ENCODE results near the gene ARHGAP18. TPM values are rescaled to one million over a fixed set of nuclear protein-coding genes. Genes with fewer than 3 reads are reported as not detected.

Gene ARHGAP18
- total and polyA plus RNA-seq, 2 of the 13 experiments (the other 11 are each of a cell fraction or from before 2014, with no cell fraction given) = 58.2 to 115 TPM

DNA sequence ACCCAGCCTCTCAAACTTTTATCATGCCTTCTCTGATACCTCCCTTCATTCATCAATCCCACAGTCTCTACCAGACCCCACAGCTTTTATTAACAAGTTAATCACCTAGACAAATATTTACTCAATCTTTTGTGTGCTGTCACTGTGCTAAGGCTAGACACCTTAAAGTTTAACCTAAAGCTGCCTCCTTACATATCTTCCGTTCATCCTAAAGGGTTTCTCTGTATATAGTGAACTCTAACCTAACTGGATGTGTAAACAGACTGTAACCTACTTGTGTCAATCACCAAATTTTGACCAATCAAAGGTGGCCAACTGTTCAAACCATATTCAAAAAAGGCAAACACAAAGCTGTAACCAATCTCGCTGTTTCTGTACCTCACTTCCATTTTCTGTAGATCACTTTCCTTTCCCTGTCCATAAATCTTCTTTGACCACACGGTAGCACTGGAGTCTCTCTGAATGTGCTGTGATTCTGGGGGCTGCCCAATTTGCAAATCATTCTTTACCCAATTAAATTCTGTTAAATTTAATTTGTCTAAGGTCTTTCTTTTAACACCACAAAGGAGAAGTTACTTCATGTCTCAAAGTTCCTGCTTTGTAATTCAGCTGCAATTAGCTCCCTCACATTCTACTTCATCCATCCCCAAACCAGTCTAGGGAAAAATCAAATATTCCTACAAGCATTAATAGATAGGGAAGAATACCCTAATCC is 72.5 kb downstream of the ARHGAP18 start (continued):
- TF ChIP-seq, protein P1, sequence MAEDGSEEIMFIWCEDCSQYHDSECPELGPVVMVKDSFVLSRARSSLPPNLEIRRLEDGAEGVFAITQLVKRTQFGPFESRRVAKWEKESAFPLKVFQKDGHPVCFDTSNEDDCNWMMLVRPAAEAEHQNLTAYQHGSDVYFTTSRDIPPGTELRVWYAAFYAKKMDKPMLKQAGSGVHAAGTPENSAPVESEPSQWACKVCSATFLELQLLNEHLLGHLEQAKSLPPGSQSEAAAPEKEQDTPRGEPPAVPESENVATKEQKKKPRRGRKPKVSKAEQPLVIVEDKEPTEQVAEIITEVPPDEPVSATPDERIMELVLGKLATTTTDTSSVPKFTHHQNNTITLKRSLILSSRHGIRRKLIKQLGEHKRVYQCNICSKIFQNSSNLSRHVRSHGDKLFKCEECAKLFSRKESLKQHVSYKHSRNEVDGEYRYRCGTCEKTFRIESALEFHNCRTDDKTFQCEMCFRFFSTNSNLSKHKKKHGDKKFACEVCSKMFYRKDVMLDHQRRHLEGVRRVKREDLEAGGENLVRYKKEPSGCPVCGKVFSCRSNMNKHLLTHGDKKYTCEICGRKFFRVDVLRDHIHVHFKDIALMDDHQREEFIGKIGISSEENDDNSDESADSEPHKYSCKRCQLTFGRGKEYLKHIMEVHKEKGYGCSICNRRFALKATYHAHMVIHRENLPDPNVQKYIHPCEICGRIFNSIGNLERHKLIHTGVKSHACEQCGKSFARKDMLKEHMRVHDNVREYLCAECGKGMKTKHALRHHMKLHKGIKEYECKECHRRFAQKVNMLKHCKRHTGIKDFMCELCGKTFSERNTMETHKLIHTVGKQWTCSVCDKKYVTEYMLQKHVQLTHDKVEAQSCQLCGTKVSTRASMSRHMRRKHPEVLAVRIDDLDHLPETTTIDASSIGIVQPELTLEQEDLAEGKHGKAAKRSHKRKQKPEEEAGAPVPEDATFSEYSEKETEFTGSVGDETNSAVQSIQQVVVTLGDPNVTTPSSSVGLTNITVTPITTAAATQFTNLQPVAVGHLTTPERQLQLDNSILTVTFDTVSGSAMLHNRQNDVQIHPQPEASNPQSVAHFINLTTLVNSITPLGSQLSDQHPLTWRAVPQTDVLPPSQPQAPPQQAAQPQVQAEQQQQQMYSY (CRISPR knock-in tag; IDR thresholded peaks at IDR 0.05) = no peak
- TF ChIP-seq, protein P2, sequence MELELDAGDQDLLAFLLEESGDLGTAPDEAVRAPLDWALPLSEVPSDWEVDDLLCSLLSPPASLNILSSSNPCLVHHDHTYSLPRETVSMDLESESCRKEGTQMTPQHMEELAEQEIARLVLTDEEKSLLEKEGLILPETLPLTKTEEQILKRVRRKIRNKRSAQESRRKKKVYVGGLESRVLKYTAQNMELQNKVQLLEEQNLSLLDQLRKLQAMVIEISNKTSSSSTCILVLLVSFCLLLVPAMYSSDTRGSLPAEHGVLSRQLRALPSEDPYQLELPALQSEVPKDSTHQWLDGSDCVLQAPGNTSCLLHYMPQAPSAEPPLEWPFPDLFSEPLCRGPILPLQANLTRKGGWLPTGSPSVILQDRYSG (CRISPR knock-in tag; IDR thresholded peaks at IDR 0.05) = no peak
- TF ChIP-seq ZFY (CRISPR knock-in tag; IDR thresholded peaks at IDR 0.05) = no peak
- TF ChIP-seq ZNF670 (CRISPR knock-in tag; IDR thresholded peaks at IDR 0.05; ENCODE audit: borderline replicate concordance) = no peak
- TF ChIP-seq, protein P3, sequence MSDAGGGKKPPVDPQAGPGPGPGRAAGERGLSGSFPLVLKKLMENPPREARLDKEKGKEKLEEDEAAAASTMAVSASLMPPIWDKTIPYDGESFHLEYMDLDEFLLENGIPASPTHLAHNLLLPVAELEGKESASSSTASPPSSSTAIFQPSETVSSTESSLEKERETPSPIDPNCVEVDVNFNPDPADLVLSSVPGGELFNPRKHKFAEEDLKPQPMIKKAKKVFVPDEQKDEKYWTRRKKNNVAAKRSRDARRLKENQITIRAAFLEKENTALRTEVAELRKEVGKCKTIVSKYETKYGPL (CRISPR knock-in tag; IDR thresholded peaks at IDR 0.05) = no peak
- TF ChIP-seq ZFP36L1 (CRISPR knock-in tag; IDR thresholded peaks at IDR 0.05) = no peak
- TF ChIP-seq, protein P4, sequence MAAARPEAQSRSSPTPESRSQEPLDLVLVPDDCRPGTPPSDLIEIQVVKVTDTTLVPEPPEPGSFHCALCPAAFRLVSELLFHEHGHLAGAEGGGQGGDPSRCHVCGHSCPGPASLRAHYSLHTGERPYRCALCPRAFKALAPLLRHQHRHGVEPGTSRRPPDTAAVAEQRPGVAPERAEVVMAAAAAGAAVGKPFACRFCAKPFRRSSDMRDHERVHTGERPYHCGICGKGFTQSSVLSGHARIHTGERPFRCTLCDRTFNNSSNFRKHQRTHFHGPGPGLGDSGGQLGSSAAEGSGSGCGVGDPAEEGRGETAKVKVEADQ (CRISPR knock-in tag; IDR thresholded peaks at IDR 0.05; ENCODE audit: borderline replicate concordance) = no peak
- no peak for TF ChIP-seq ZNF33B (CRISPR knock-in tag; IDR thresholded peaks at IDR 0.05)
- TF ChIP-seq ZNF891 (CRISPR knock-in tag; IDR thresholded peaks at IDR 0.05) = no peak
- TF ChIP-seq, protein P5, sequence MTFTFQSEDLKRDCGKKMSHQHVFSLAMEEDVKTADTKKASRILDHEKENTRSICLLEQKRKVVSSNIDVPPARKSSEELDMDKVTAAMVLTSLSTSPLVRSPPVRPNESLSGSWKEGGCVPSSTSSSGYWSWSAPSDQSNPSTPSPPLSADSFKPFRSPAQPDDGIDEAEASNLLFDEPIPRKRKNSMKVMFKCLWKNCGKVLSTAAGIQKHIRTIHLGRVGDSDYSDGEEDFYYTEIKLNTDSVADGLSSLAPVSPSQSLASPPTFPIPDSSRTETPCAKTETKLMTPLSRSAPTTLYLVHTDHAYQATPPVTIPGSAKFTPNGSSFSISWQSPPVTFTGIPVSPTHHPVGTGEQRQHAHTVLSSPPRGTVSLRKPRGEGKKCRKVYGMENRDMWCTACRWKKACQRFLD (CRISPR knock-in tag; IDR thresholded peaks at IDR 0.05; ENCODE audit: borderline replicate concordance) = no peak
- no peak for TF ChIP-seq PHF5A (CRISPR knock-in tag; IDR thresholded peaks at IDR 0.05; ENCODE audit: low read depth, unreplicated experiment)
- TF ChIP-seq, protein P6, sequence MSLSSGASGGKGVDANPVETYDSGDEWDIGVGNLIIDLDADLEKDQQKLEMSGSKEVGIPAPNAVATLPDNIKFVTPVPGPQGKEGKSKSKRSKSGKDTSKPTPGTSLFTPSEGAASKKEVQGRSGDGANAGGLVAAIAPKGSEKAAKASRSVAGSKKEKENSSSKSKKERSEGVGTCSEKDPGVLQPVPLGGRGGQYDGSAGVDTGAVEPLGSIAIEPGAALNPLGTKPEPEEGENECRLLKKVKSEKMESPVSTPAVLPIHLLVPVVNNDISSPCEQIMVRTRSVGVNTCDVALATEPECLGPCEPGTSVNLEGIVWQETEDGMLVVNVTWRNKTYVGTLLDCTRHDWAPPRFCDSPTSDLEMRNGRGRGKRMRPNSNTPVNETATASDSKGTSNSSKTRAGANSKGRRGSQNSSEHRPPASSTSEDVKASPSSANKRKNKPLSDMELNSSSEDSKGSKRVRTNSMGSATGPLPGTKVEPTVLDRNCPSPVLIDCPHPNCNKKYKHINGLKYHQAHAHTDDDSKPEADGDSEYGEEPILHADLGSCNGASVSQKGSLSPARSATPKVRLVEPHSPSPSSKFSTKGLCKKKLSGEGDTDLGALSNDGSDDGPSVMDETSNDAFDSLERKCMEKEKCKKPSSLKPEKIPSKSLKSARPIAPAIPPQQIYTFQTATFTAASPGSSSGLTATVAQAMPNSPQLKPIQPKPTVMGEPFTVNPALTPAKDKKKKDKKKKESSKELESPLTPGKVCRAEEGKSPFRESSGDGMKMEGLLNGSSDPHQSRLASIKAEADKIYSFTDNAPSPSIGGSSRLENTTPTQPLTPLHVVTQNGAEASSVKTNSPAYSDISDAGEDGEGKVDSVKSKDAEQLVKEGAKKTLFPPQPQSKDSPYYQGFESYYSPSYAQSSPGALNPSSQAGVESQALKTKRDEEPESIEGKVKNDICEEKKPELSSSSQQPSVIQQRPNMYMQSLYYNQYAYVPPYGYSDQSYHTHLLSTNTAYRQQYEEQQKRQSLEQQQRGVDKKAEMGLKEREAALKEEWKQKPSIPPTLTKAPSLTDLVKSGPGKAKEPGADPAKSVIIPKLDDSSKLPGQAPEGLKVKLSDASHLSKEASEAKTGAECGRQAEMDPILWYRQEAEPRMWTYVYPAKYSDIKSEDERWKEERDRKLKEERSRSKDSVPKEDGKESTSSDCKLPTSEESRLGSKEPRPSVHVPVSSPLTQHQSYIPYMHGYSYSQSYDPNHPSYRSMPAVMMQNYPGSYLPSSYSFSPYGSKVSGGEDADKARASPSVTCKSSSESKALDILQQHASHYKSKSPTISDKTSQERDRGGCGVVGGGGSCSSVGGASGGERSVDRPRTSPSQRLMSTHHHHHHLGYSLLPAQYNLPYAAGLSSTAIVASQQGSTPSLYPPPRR (CRISPR knock-in tag; IDR thresholded peaks at IDR 0.05; ENCODE audit: borderline replicate concordance) = no peak; the same call in 1 of the 2 replicates
- no peak for TF ChIP-seq KLF15 (CRISPR knock-in tag; IDR thresholded peaks at IDR 0.05; ENCODE audit: borderline replicate concordance)
- no peak for TF ChIP-seq ZNF543 (CRISPR knock-in tag; IDR thresholded peaks at IDR 0.05)
- TF ChIP-seq ZNF350 (CRISPR knock-in tag; IDR thresholded peaks at IDR 0.05; ENCODE audit: borderline replicate concordance, low read depth) = no peak
